ENCODE results near the gene C6orf89.
A peak's percentile ranks its signal among the peaks of the same experiment; 100 is the strongest.

C6orf89 gene

GRCh38 chr6:36964349-36964748, 78.6 kb downstream of the C6orf89 start:
- DNase-seq = no peak
- no peaks in the 10 kb centered on the region for H3K27me3 Mint-ChIP-seq
- peaks cover 15% of the 10 kb centered on the region for H3K36me3 Mint-ChIP-seq (ENCODE audit: low read depth)
- H3K4me1 Mint-ChIP-seq = peaks cover 20% of the 10 kb centered on the region
- no peak for ATAC-seq
- H3K27ac Mint-ChIP-seq = no peak overlapping the region
- H3K4me3 Mint-ChIP-seq = no peak overlapping the region
- H3K9me3 Mint-ChIP-seq = no peaks in the 10 kb centered on the region

- no peak for DNase-seq
- no peak for ATAC-seq
- Mint-ChIP-seq H3K9me3 (no peaks in the 10 kb centered on the region), H3K27ac (no peak overlapping the region), H3K36me3 (ENCODE audit: low read depth) (peaks cover 20% of the 10 kb centered on the region), H3K4me1 (peaks cover 20% of the 10 kb centered on the region), H3K4me3 (no peak overlapping the region), H3K27me3 (no peaks in the 10 kb centered on the region)
Observed at GRCh38 chr6:36964908-36965307, 79.2 kb downstream of the C6orf89 start.

- Mint-ChIP-seq H3K27me3 (no peaks in the 10 kb centered on the region), H3K9me3 (no peaks in the 10 kb centered on the region), H3K4me3 (no peak overlapping the region), H3K27ac (no peak overlapping the region), H3K4me1 (peaks cover 20% of the 10 kb centered on the region), H3K36me3 (ENCODE audit: low read depth) (peaks cover 30% of the 10 kb centered on the region)
- ATAC-seq = peak; percentile 3
- no peak for DNase-seq
Observed at GRCh38 chr6:36967301-36967700, 81.5 kb downstream of the C6orf89 start.

GRCh38 chr6:36967757-36968156, 82.0 kb downstream of the C6orf89 start:
- H3K9me3 Mint-ChIP-seq = no peaks in the 10 kb centered on the region
- H3K27me3 Mint-ChIP-seq = no peaks in the 10 kb centered on the region
- H3K36me3 Mint-ChIP-seq (ENCODE audit: low read depth) = peaks cover 31% of the 10 kb centered on the region
- no peak overlapping the region for H3K27ac Mint-ChIP-seq
- peaks cover 17% of the 10 kb centered on the region for H3K4me1 Mint-ChIP-seq
- DNase-seq = no peak
- H3K4me3 Mint-ChIP-seq = no peak overlapping the region
- peak; percentile 11 for ATAC-seq

GRCh38 chr6:36968266-36968977, 82.7 kb downstream of the C6orf89 start:
- H3K27ac Mint-ChIP-seq = no peak overlapping the region
- DNase-seq (no peak), ATAC-seq (no peak)
- H3K9me3 Mint-ChIP-seq = no peaks in the 10 kb centered on the region
- no peaks in the 10 kb centered on the region for H3K27me3 Mint-ChIP-seq
- no peak overlapping the region for H3K4me3 Mint-ChIP-seq
- H3K4me1 Mint-ChIP-seq = peaks cover 10% of the 10 kb centered on the region
- H3K36me3 Mint-ChIP-seq (ENCODE audit: low read depth) = peaks cover 34% of the 10 kb centered on the region

GRCh38 chr6:36969240-36969691, 83.5 kb downstream of the C6orf89 start:
- Mint-ChIP-seq H3K27ac (no peak overlapping the region), H3K27me3 (no peaks in the 10 kb centered on the region), H3K9me3 (no peaks in the 10 kb centered on the region), H3K36me3 (ENCODE audit: low read depth) (peaks cover 39% of the 10 kb centered on the region), H3K4me1 (peaks cover 8% of the 10 kb centered on the region), H3K4me3 (no peak overlapping the region)
- no peak for ATAC-seq
- no peak for DNase-seq

- Mint-ChIP-seq H3K4me3 (no peak overlapping the region), H3K9me3 (no peaks in the 10 kb centered on the region), H3K27ac (no peak overlapping the region), H3K4me1 (no peaks in the 10 kb centered on the region), H3K27me3 (no peaks in the 10 kb centered on the region), H3K36me3 (ENCODE audit: low read depth) (peaks cover 41% of the 10 kb centered on the region)
- ATAC-seq = no peak
- no peak for DNase-seq
Observed at GRCh38 chr6:36969988-36970891, 84.5 kb downstream of the C6orf89 start.

GRCh38 chr6:36970892-36971842, 85.4 kb downstream of the C6orf89 start:
- Mint-ChIP-seq H3K27ac (no peak overlapping the region), H3K4me3 (no peak overlapping the region), H3K9me3 (no peaks in the 10 kb centered on the region), H3K4me1 (no peaks in the 10 kb centered on the region), H3K27me3 (no peaks in the 10 kb centered on the region), H3K36me3 (ENCODE audit: low read depth) (peaks cover 46% of the 10 kb centered on the region)
- no peak for DNase-seq
- ATAC-seq = no peak

- ATAC-seq (no peak), DNase-seq (no peak)
- H3K4me1 Mint-ChIP-seq = no peaks in the 10 kb centered on the region
- H3K27me3 Mint-ChIP-seq = no peaks in the 10 kb centered on the region
- no peak overlapping the region for H3K4me3 Mint-ChIP-seq
- H3K36me3 Mint-ChIP-seq (ENCODE audit: low read depth) = peaks cover 44% of the 10 kb centered on the region
- no peaks in the 10 kb centered on the region for H3K9me3 Mint-ChIP-seq
- no peak overlapping the region for H3K27ac Mint-ChIP-seq
Observed at GRCh38 chr6:36971921-36972673, 86.3 kb downstream of the C6orf89 start.

GRCh38 chr6:36973190-36973589, 87.4 kb downstream of the C6orf89 start:
- H3K9me3 Mint-ChIP-seq = no peaks in the 10 kb centered on the region
- ATAC-seq = no peak
- no peaks in the 10 kb centered on the region for H3K27me3 Mint-ChIP-seq
- H3K36me3 Mint-ChIP-seq (ENCODE audit: low read depth) = peaks cover 48% of the 10 kb centered on the region
- H3K27ac Mint-ChIP-seq = no peak overlapping the region
- DNase-seq = no peak
- H3K4me3 Mint-ChIP-seq = no peak overlapping the region
- no peaks in the 10 kb centered on the region for H3K4me1 Mint-ChIP-seq

- DNase-seq = no peak
- H3K9me3 Mint-ChIP-seq = no peaks in the 10 kb centered on the region
- ATAC-seq = no peak
- no peak overlapping the region for H3K4me3 Mint-ChIP-seq
- peaks cover 43% of the 10 kb centered on the region for H3K36me3 Mint-ChIP-seq (ENCODE audit: low read depth)
- no peaks in the 10 kb centered on the region for H3K27me3 Mint-ChIP-seq
- H3K4me1 Mint-ChIP-seq = no peaks in the 10 kb centered on the region
- H3K27ac Mint-ChIP-seq = no peak overlapping the region
Observed at GRCh38 chr6:36973647-36974046, 87.9 kb downstream of the C6orf89 start.

GRCh38 chr6:36975231-36976006, 89.7 kb downstream of the C6orf89 start:
- peaks cover 8% of the 10 kb centered on the region for H3K4me1 Mint-ChIP-seq
- no peaks in the 10 kb centered on the region for H3K9me3 Mint-ChIP-seq
- ATAC-seq (no peak), DNase-seq (no peak)
- H3K4me3 Mint-ChIP-seq = no peak overlapping the region
- peaks cover 43% of the 10 kb centered on the region for H3K36me3 Mint-ChIP-seq (ENCODE audit: low read depth)
- H3K27me3 Mint-ChIP-seq = no peaks in the 10 kb centered on the region
- no peak overlapping the region for H3K27ac Mint-ChIP-seq

- Mint-ChIP-seq H3K4me3 (no peak overlapping the region), H3K9me3 (no peaks in the 10 kb centered on the region), H3K4me1 (peaks cover 12% of the 10 kb centered on the region), H3K36me3 (ENCODE audit: low read depth) (peaks cover 43% of the 10 kb centered on the region), H3K27ac (no peak overlapping the region), H3K27me3 (no peaks in the 10 kb centered on the region)
- DNase-seq (no peak), ATAC-seq (no peak)
Observed at GRCh38 chr6:36976007-36976264, 90.2 kb downstream of the C6orf89 start.

All from activated naive CD8-positive, alpha-beta T cell treated with anti-CD3 and anti-CD28 coated beads, Interleukin-2, amount 50 U/mL, for 24 hours (primary cell).